Stimulated activated CD4-positive, alpha-beta T cell treated with anti-CD3 and anti-CD28 coated beads, TNF-alpha, amount 100 ng/mL, for 48 hours (primary cell): ENCODE results near the gene ITPR1.

Experiments
- DNase-seq, 3 donors: peaks; one replicate each; pipeline ENCODE4 v3.0.0-alpha.2; 2020; ENCODE audit warnings: low read depth in 3 of 3

ITPR1 gene

DNA sequence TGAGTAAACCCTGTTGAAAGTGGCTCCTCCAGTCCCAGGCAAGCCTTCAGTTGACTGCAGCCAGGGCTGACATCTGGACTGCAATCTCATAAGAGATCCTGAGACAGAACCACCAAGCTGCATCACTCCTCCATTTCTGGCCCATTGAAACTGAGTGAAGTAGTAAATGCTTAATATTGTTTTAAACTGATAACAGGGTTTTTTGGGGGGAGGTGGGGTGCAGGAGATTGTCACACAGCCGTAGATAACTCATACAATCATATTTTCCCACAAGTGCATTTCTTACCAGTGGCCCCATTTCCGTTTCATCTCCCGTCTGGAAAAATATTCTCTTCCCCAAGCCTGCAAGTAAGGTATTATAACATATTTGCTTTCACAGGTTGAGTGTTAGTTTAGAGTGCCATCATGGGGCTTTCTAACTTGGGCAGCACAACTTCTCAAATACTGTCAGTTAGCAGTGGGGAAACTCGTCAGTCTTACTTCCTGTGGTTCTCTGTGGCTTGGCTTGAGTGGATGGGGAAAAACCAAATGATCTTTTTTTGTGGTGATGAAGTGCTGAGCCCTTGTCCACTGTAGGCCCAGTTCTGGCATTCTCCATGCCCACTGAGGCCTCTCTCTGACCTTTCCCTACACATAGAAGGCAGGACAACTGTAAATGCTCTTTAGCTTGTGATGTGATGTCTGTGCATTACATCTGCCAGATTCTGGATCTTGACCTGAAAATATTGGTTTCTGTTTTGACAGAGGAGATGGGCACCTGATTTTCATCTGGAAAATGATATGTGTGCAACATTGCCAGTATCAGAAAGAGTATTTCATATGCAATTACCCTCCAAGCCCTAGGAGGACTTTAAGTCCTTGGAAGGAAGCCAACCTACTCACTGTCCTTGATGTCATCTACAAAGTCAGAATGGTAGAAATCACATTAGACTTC lies 396.0 kb downstream of the ITPR1 start:
- DNase-seq, result no peak

DNA sequence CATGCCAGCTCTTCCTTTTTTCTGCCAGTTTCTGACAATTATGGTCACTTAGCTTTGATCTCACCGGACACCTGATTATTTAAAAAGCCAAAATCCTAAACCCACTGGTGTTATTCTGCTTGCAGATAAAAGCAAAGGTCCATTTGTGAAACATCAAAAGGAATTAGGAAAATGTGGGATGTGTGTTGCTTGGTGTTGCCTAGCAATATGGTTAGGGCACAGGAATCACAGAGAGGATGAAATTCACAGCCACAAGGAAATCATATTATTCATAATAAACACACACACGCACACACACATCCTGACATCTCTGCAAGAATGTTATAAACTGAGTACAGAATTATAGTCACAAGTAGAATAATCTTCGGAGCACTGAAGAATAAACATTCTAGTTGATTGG lies 396.7 kb downstream of the ITPR1 start:
- no peak for DNase-seq

DNA sequence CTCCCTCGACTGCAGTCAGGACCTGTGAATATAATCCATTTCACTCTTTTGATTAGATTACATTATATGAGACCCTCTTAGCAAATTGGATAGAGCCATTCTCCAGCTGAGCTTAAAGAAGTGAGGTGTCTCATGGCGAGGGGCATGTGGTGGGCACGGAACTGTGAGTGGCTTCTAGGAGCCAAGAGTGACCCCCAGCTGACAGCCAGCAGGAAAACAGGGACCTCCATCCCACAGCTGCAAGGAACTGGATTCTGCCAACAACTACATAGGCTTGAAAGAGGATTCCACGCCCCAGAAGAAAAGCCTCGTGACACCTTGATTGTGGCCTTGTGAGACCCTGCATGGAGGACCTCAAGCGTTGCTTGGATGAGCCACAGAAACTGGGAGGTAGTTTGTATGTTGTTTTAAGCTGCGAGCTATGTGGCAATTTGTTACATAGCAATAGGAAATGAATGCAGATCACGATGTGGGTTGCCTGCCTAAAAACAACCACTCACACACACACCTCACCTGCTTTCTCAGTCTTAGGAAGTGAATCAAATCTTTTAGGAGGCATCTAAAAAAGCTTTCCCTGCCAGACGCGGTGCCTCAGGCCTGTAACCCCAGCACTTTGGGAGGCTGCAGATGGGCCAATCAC lies 401.9 kb downstream of the ITPR1 start:
- DNase-seq, result no peak

DNA sequence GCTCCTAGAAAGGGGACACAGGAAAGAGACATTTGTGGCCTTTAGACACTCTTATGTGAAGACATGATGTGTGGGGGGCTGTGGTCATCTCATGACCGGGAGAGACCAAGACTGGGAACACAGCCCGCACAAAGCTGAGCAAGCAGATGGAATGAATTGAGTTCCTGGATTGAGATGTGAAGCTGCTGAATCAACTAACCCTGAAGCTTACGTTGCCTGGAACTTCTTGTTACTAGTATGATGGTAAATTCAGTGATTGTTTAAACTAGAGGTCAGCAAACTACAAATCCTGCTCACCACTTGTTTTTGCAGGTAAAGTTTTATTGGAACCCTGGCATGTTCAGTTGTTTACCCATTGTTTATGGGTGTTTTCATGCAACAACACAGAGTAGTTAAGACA lies 402.7 kb downstream of the ITPR1 start:
- no peak for DNase-seq
